Stimulated activated CD4-positive, alpha-beta T cell treated with anti-CD3 and anti-CD28 coated beads, Interleukin-4, amount 100 ng/mL, for 4 hours (primary cell): Measurements from ENCODE around the gene ABCB1.
"Not testable (repeated sequence)": the region's sequence is repeated elsewhere in the genome, so short reads cannot be mapped to it uniquely, and the experiment has no call there.

Experiments used
- DNase-seq, 2 experiments: peaks; one replicate each; pipeline ENCODE4 v3.0.0-alpha.2; 2020

ABCB1 gene

DNA sequence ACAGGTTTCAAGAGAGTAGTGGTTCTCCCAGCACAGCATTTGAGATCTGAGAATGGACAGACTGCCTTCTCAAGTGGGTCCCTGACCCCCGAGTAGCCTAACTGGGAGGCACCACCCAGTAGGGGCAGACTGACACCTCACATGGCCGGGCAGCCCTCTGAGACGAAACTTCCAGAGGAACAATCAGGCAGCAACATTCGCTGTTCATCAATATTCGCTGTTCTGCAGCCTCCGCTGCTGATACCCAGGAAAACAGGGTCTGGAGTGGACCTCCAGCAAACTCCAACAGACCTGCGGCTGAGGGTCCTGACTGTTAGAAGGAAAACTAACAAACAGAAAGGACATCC is 135.2 kb downstream of the ABCB1 start:
- not testable (repeated sequence) for DNase-seq

DNA sequence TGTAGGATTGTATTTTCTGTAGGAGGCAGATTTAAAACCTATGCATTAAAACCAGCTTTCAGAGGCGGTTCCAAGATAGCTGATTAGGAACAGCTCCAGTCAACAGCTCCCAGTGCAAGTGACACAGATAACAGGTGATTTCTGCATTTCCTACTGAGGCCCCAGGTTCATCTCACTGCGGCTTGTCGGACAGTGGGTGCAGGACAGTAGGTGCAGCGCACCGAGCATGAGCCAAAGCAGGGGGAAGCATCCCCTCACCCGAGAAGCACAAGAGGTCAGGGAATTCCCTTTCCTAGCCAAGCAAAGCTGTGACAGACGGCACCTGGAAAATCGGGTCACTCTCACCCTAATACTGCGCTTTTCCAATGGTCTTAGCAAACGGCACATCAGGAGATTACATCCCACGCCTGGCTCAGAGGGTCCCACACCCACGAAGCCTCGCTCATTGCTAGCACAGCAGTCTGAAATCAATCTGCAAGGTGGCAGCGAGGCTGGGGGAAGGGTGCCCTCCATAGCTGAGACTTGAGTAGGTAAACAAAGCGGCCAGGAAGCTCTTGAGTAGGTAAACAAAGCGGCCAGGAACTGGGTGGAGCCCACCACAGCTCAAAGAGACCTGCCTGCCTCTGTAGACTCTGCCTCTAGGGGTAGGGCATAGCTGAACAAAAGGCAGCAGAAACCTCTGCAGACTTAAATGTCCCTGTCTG is 135.7 kb downstream of the ABCB1 start:
- not testable (repeated sequence) for DNase-seq

GRCh38 chr7:87463982-87464381 is 136.7 kb downstream of the ABCB1 start:
- no peak for DNase-seq

DNA sequence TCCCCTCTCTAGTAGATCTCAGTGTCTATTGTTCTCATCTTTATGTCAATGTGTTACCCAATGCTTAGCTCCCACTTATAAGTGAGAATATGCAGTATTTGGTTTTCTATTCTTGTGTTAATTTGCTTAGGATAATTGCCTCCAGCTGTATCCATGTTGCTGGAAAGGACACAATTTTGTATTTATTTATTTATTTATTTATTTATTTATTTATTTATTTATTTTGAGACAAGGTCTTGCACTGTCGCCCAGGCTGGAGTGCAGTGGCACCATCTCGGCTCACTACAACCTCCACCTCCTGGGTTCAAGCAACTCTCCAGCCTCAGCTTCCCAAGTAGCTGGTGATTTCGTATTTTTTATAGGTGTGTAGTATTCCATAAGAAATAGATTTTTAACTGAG is 140.2 kb downstream of the ABCB1 start:
- not testable (repeated sequence) for DNase-seq

DNA sequence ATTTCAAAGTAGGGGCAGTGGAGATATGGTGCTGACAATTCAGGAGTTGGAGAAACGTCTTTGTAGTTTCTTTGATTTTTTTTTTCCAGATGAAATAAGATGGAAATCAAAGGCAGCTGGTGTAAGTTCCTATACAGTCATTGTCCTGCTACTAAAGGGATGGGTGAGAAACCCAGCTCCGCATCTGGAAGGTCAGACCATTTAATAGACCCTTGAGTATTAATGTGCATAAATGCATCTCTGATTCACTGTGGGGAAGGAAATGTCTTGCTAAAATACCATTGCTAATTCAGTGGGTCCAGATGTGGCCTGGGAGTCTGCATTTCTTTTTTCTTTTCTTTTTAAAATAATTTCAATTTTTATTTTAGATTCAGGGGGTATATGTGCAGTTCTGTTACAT is 140.7 kb downstream of the ABCB1 start:
- DNase-seq = no peak

DNA sequence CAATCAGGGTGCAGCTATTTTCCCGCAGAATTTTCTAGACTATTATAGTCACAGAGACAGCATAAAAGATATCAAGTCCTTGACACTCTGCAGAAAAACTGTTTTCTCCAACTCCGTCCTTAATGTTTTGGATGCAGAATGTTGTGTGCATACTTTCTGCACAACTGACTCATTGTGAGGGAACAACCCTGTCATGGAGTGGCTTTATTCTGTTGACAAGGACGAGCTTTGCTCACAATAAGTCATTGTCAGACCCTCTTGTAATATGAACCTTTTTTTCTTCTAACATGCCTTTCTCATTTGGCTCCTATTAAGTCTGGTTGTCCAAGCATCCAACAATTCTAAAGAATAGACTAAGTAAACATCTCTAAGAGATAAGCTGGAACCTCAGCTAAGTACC is 142.5 kb downstream of the ABCB1 start:
- no peak for DNase-seq

DNA sequence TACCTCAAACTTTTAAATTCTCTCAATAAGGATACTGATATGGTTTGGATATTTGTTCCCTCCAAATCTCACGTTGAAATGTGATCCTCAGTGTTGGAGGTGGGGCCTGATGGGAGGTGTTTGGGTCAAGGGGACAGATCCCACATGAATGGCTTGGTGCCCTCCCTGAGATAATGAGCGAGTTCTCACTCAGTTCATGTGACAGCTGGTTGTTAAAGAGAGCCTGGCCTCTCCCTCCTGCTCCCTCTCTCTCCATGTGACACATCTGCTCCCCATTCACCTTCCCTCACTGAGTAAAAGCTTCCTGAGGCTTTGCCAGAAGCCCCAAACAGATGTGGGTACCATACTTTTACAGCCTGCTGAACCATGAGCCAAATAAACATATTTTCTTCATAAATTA is 144.4 kb downstream of the ABCB1 start:
- DNase-seq = no peak
